Fibroblast of lung (primary cell): Measurements from ENCODE around the gene SLX4. TPM values are rescaled to one million over a fixed set of nuclear protein-coding genes. Genes with fewer than 3 reads are reported as not detected.

Experiments used
- DNase-seq, 2 donors: peaks; one replicate each; pipeline versions ENCODE4 v3.0.0 to v3.0.0-alpha.2; 2010; ENCODE audit warnings: low read depth in 2 of 2
- H2AFZ ChIP-seq: 2 replicates; pipeline ENCODE4 v1.5.1; 2012; ENCODE audit warnings: low read length, control low read depth, inconsistent platforms
- H3K27ac ChIP-seq: 2 replicates; pipeline ENCODE4 v1.5.1; 2011; ENCODE audit warnings: low read length, control low read depth; ENCODE audit not compliant: insufficient read depth
- H3K27me3 ChIP-seq: 2 replicates; pipeline ENCODE4 v1.5.1; 2011; ENCODE audit warnings: mild to moderate bottlenecking, low read length; ENCODE audit not compliant: control insufficient read depth, insufficient read depth
- H3K36me3 ChIP-seq: 2 replicates; pipeline ENCODE4 v1.5.1; 2011; ENCODE audit warnings: low read length; ENCODE audit not compliant: control insufficient read depth, insufficient read depth
- H3K4me1 ChIP-seq: 2 replicates; pipeline ENCODE4 v1.5.1; 2011; ENCODE audit warnings: low read length; ENCODE audit not compliant: control insufficient read depth, insufficient read depth; ENCODE audit errors: extremely low read depth
- H3K4me2 ChIP-seq: 2 replicates; pipeline ENCODE4 v1.5.1; 2011; ENCODE audit warnings: low read length, control low read depth; ENCODE audit not compliant: insufficient read depth; ENCODE audit errors: extremely low read depth
- H3K4me3 ChIP-seq, 4 experiments: fragments of 200-600 bp in 1 of 4; sonication (generic) in 1 of 4; replicated peaks in 1 of 4; 2 replicates each; pipeline ENCODE4 v1.5.1; 2011 to 2016; ENCODE audit warnings: low read length in 4 of 4, low read depth in 3 of 4, mild to moderate bottlenecking in 3 of 4, control low read depth in 2 of 4, inconsistent platforms in 1 of 4, mixed read lengths in 1 of 4; ENCODE audit not compliant: insufficient read depth in 1 of 4; ENCODE audit errors: control extremely low read depth in 1 of 4
- H3K79me2 ChIP-seq: 2 replicates; pipeline ENCODE4 v1.5.1; 2012; ENCODE audit warnings: mild to moderate bottlenecking, low read length, inconsistent platforms; ENCODE audit not compliant: control insufficient read depth, insufficient read depth
- H3K9ac ChIP-seq: 2 replicates; pipeline ENCODE4 v1.5.1; 2011; ENCODE audit warnings: mild to moderate bottlenecking, low read length, control low read depth; ENCODE audit not compliant: insufficient read depth
- H3K9me3 ChIP-seq: 2 replicates; pipeline ENCODE4 v1.5.1; 2012; ENCODE audit warnings: low read depth, low read length; ENCODE audit not compliant: control insufficient read depth, insufficient read depth
- H4K20me1 ChIP-seq: 2 replicates; pipeline ENCODE4 v1.5.1; 2011; ENCODE audit warnings: low read length; ENCODE audit not compliant: control insufficient read depth, insufficient read depth; ENCODE audit errors: extremely low read depth
- EZH2 ChIP-seq: IDR thresholded peaks from 2 replicates; pipeline ENCODE4 v1.5.1; 2012; ENCODE audit warnings: low read length, control low read depth, mild to moderate bottlenecking; ENCODE audit errors: missing control alignments
- polyA plus RNA-seq, 2 donors: library from polyadenylated mRNA; depleted of rRNA in 1 of 2; stranded (reverse) in 1 of 2; unstranded in 1 of 2; fragments of >200 nt; gene quantifications; 2 replicates each; pipeline ENCODE4 v1.2.1, GENCODE V29; 2011 to 2012; ENCODE audit warnings: missing spikeins in 1 of 2
- total RNA-seq: library from RNA; depleted of rRNA; stranded (reverse); fragments of >200 nt; gene quantifications from 2 replicates; pipeline ENCODE4 v1.2.1, GENCODE V29; 2014
- TF ChIP-seq, protein P1 (sequence below), 2 donors: IDR thresholded peaks in 1 of 2; conservative IDR thresholded peaks in 1 of 2; 1 replicate in 1 of 2; 2 replicates in 1 of 2; pipeline ENCODE4 v1.5.1; 2011 to 2012; ENCODE audit warnings: low read length in 2 of 2, control low read depth in 1 of 2, inconsistent platforms in 1 of 2, low read depth in 1 of 2, mild to moderate bottlenecking in 1 of 2

The SLX4 gene
- total and polyA plus RNA-seq, 2 donors (not counting 1 experiment from before 2014, with no cell fraction given), result 0.81 to 4.0 TPM

DNA sequence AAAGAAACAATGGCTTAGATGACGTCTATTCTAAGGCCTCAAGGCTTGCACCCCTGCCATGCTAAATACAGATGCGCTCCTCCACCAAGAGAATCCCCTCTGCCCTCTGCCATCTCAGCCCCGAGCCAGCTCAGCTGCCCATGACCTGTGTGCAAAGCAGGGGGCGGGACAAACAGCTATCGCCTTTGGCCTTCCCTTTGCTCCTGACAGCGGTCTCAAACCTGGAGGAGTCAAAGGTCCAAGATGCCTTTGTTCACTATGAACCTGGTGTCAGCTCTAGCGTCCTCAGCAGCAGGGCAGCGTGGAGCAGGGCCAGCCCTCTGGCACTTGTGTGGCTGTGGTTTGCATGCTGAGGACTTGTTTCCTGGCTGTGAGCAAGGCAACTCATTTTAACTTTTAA lies 12.3 kb downstream of the SLX4 start:
- H3K36me3 ChIP-seq, result peaks cover 5% of the 10 kb centered on the region
- H3K4me1 ChIP-seq, result no peaks in the 10 kb centered on the region
- H3K79me2 ChIP-seq, result no peaks in the 10 kb centered on the region
- H3K4me2 ChIP-seq, result no peak overlapping the region
- no peak for DNase-seq
- TF ChIP-seq EZH2, result no peak
- TF ChIP-seq, protein P1, sequence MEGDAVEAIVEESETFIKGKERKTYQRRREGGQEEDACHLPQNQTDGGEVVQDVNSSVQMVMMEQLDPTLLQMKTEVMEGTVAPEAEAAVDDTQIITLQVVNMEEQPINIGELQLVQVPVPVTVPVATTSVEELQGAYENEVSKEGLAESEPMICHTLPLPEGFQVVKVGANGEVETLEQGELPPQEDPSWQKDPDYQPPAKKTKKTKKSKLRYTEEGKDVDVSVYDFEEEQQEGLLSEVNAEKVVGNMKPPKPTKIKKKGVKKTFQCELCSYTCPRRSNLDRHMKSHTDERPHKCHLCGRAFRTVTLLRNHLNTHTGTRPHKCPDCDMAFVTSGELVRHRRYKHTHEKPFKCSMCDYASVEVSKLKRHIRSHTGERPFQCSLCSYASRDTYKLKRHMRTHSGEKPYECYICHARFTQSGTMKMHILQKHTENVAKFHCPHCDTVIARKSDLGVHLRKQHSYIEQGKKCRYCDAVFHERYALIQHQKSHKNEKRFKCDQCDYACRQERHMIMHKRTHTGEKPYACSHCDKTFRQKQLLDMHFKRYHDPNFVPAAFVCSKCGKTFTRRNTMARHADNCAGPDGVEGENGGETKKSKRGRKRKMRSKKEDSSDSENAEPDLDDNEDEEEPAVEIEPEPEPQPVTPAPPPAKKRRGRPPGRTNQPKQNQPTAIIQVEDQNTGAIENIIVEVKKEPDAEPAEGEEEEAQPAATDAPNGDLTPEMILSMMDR (conservative IDR thresholded peaks at IDR 0.05 in 1 of 2, IDR thresholded peaks at IDR 0.05 in 1 of 2; ENCODE audit: low read depth in 1 of 2, low read length in 2 of 2), result no peak
- H3K27ac ChIP-seq, result no peak overlapping the region
- no peak overlapping the region for H3K4me3 ChIP-seq
- H4K20me1 ChIP-seq, result no peaks in the 10 kb centered on the region
- H3K9ac ChIP-seq, result no peak overlapping the region
- H2AFZ ChIP-seq, result no peak overlapping the region
- no peaks in the 10 kb centered on the region for H3K9me3 ChIP-seq
- H3K27me3 ChIP-seq, result no peaks in the 10 kb centered on the region

DNA sequence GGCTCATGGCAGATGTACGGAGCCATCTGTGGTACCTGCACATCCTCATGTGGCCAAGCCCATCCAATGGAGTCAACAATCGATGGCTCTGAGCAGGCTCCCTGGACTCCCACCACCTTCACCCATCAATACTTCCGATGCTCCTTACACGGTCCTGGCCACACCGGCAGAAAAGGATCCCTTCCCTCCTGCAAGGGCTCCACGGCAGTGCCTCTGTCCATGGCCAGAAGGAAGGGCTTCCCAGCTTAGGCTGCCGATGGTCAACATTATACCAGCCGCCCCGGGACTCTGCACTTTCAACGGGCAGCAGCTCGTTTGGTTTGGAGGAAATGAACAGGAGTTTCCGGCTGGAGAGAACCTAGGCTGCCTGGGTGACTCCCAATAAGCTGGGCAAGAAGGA lies 13.2 kb downstream of the SLX4 start:
- Histone ChIP-seq H3K36me3 (peaks cover 5% of the 10 kb centered on the region), H3K4me1 (no peaks in the 10 kb centered on the region), H4K20me1 (no peaks in the 10 kb centered on the region), H3K9me3 (no peaks in the 10 kb centered on the region), H3K4me2 (no peak overlapping the region), H3K79me2 (no peaks in the 10 kb centered on the region), H2AFZ (no peak overlapping the region), H3K4me3 (no peak overlapping the region), H3K27ac (no peak overlapping the region), H3K9ac (no peak overlapping the region), H3K27me3 (no peaks in the 10 kb centered on the region)
- DNase-seq, result no peak
- TF ChIP-seq, protein P1 (conservative IDR thresholded peaks at IDR 0.05 in 1 of 2, IDR thresholded peaks at IDR 0.05 in 1 of 2; ENCODE audit: low read depth in 1 of 2, low read length in 2 of 2), result no peak
- no peak for TF ChIP-seq EZH2

DNA sequence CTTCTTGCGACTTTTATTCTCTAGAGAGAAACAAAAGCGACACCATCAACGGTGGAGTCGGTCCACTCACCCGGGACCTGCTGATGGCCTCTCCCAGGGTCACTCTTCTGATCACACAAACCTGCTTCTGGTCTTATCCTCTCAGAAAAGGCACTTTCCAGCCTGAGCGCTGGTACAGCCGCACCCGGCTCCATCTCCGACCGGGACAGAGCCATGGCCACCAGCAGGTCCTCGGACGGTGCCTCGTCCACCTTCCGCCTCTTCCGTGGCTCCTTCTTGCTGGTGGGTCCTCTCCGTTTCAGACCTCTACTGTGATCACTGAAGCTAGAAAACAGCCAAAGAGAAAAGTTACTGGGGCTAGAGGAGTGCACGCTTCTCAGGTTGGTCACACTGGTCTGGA lies 13.7 kb downstream of the SLX4 start:
- Histone ChIP-seq H3K9ac (no peak overlapping the region), H3K27me3 (no peaks in the 10 kb centered on the region), H3K36me3 (peaks cover 4% of the 10 kb centered on the region), H3K27ac (no peak overlapping the region), H3K9me3 (no peaks in the 10 kb centered on the region), H3K4me1 (no peaks in the 10 kb centered on the region), H3K4me3 (no peak overlapping the region), H4K20me1 (no peaks in the 10 kb centered on the region), H2AFZ (no peak overlapping the region), H3K79me2 (no peaks in the 10 kb centered on the region), H3K4me2 (no peak overlapping the region)
- no peak for TF ChIP-seq EZH2
- TF ChIP-seq, protein P1 (conservative IDR thresholded peaks at IDR 0.05 in 1 of 2, IDR thresholded peaks at IDR 0.05 in 1 of 2; ENCODE audit: low read depth in 1 of 2, low read length in 2 of 2), result no peak
- DNase-seq, result no peak
